H9 (cell line): ENCODE data around the gene DRICH1. TPM values are rescaled to one million over a fixed set of nuclear protein-coding genes. Genes with fewer than 3 reads are reported as not detected.

Experiments used
- DNase-seq: peaks from one replicate; pipeline ENCODE4 v3.0.0-alpha.2; 2017
- H2AFZ ChIP-seq: one replicate; pipeline ENCODE4 v1.6.1; 2013; ENCODE audit warnings: mild to moderate bottlenecking, low read length, control low read depth, moderate library complexity
- H2AK5ac ChIP-seq: 2 replicates; pipeline ENCODE4 v1.6.1; 2013; ENCODE audit warnings: low read length, control low read depth, mixed read lengths; ENCODE audit not compliant: insufficient read length
- H2BK120ac ChIP-seq: one replicate; pipeline ENCODE4 v1.6.1; 2013; ENCODE audit warnings: low read depth, mild to moderate bottlenecking, low read length, control low read depth, inconsistent platforms; ENCODE audit not compliant: poor library complexity, severe bottlenecking
- H2BK12ac ChIP-seq: 2 replicates; pipeline ENCODE4 v1.6.1; 2013; ENCODE audit warnings: low read length, control low read depth, mixed read lengths, low read depth; ENCODE audit not compliant: insufficient read length
- H2BK15ac ChIP-seq: 2 replicates; pipeline ENCODE4 v1.6.1; 2013; ENCODE audit warnings: low read depth, low read length, control low read depth
- H2BK20ac ChIP-seq: one replicate; pipeline ENCODE4 v1.6.1; 2013; ENCODE audit warnings: low read depth, mild to moderate bottlenecking, low read length, control low read depth, inconsistent platforms; ENCODE audit not compliant: poor library complexity, severe bottlenecking
- H2BK5ac ChIP-seq: 2 replicates; pipeline ENCODE4 v1.6.1; 2013; ENCODE audit warnings: low read length, control low read depth, mixed read lengths; ENCODE audit not compliant: insufficient read length
- H3K14ac ChIP-seq: 2 replicates; pipeline ENCODE4 v1.6.1; 2013; ENCODE audit warnings: low read length, control low read depth; ENCODE audit not compliant: insufficient read depth
- H3K18ac ChIP-seq: 2 replicates; pipeline ENCODE4 v1.6.1; 2013; ENCODE audit warnings: low read depth, mild to moderate bottlenecking, mixed read lengths, low read length, control low read depth; ENCODE audit not compliant: insufficient read length
- H3K23ac ChIP-seq: 2 replicates; pipeline ENCODE4 v1.6.1; 2013; ENCODE audit warnings: low read length, control low read depth, mixed read lengths, low read depth; ENCODE audit not compliant: insufficient read length
- H3K23me2 ChIP-seq: 2 replicates; pipeline ENCODE4 v1.6.1; 2013; ENCODE audit warnings: low read depth, mild to moderate bottlenecking, mixed read lengths, low read length, control low read depth; ENCODE audit not compliant: insufficient read length, poor library complexity, severe bottlenecking
- H3K27ac ChIP-seq: 2 replicates; pipeline ENCODE4 v1.5.1; 2013; ENCODE audit warnings: low read length, control low read depth, mixed read lengths, low read depth; ENCODE audit not compliant: insufficient read length
- H3K27me3 ChIP-seq: 2 replicates; pipeline ENCODE4 v1.6.1; 2013; ENCODE audit warnings: low read length, control low read depth, inconsistent platforms; ENCODE audit not compliant: insufficient read depth
- H3K4ac ChIP-seq: 2 replicates; pipeline ENCODE4 v1.6.1; 2013; ENCODE audit warnings: low read depth, mild to moderate bottlenecking, control low read depth, inconsistent platforms, low read length, moderate library complexity
- H3K4me1 ChIP-seq: 2 replicates; pipeline ENCODE4 v1.6.1; 2013; ENCODE audit warnings: low read length, control low read depth, inconsistent platforms; ENCODE audit not compliant: insufficient read depth
- H3K4me2 ChIP-seq: 2 replicates; pipeline ENCODE4 v1.6.1; 2013; ENCODE audit warnings: low read length, control low read depth, mixed read lengths; ENCODE audit not compliant: insufficient read length, insufficient read depth
- H3K56ac ChIP-seq: 2 replicates; pipeline ENCODE4 v1.6.1; 2013; ENCODE audit warnings: low read depth, mild to moderate bottlenecking, mixed read lengths, low read length, control low read depth; ENCODE audit not compliant: insufficient read length
- H3K79me1 ChIP-seq: 2 replicates; pipeline ENCODE4 v1.6.1; 2013; ENCODE audit warnings: low read depth, mild to moderate bottlenecking, moderate library complexity, low read length, control low read depth, inconsistent platforms; ENCODE audit not compliant: insufficient read depth, poor library complexity, severe bottlenecking
- H3K79me2 ChIP-seq: 2 replicates; pipeline ENCODE4 v1.6.1; 2013; ENCODE audit warnings: low read length, control low read depth, inconsistent platforms; ENCODE audit not compliant: insufficient read depth
- H3K9ac ChIP-seq: 2 replicates; pipeline ENCODE4 v1.6.1; 2013; ENCODE audit warnings: low read length, control low read depth, mixed read lengths; ENCODE audit not compliant: insufficient read length; ENCODE audit errors: extremely low read depth
- H3K9me3 ChIP-seq: one replicate; pipeline ENCODE4 v1.6.1; 2013; ENCODE audit warnings: low read depth, low read length, inconsistent platforms; ENCODE audit not compliant: control insufficient read depth
- H3T11ph ChIP-seq: one replicate; pipeline ENCODE4 v1.6.1; 2013; ENCODE audit warnings: mild to moderate bottlenecking, low read length, control low read depth, inconsistent platforms
- H4K20me1 ChIP-seq: one replicate; pipeline ENCODE4 v1.6.1; 2013; ENCODE audit not compliant: control insufficient read depth, insufficient read length, insufficient read depth
- H4K5ac ChIP-seq: 2 replicates; pipeline ENCODE4 v1.6.1; 2013; ENCODE audit warnings: low read depth, mild to moderate bottlenecking, mixed read lengths, low read length, control low read depth; ENCODE audit not compliant: insufficient read length
- H4K8ac ChIP-seq: replicated peaks from 2 replicates; pipeline ENCODE4 v1.6.1; 2013; ENCODE audit warnings: low read length, control low read depth, mixed read lengths, low read depth; ENCODE audit not compliant: insufficient read length
- H4K91ac ChIP-seq: 2 replicates; pipeline ENCODE4 v1.6.1; 2013; ENCODE audit warnings: low read depth, mild to moderate bottlenecking, moderate library complexity, mixed read lengths, low read length, control low read depth; ENCODE audit not compliant: insufficient read length
- H3K27ac Mint-ChIP-seq, 3 experiments: 2 replicates in 2 of 3; 3 replicates in 1 of 3; pipeline ENCODE4 v1.8.0; 2020 to 2021; ENCODE audit warnings: mixed read lengths in 3 of 3, mild to moderate bottlenecking in 1 of 3, moderate library complexity in 1 of 3
- H3K27me3 Mint-ChIP-seq: 2 replicates; pipeline ENCODE4 v1.8.0; 2021; ENCODE audit warnings: low read depth, mild to moderate bottlenecking, moderate library complexity, mixed read lengths
- H3K36me3 Mint-ChIP-seq, 3 experiments: 2 replicates in 2 of 3; 3 replicates in 1 of 3; pipeline ENCODE4 v1.8.0; 2020 to 2021; ENCODE audit warnings: low read depth in 3 of 3, mixed read lengths in 3 of 3; ENCODE audit not compliant: insufficient read depth in 1 of 3
- H3K4me1 Mint-ChIP-seq, 2 experiments: 2 replicates each; pipeline ENCODE4 v1.8.0; 2020; ENCODE audit warnings: mixed read lengths in 2 of 2
- H3K4me3 Mint-ChIP-seq, 2 experiments: 2 replicates in 1 of 2; 3 replicates in 1 of 2; pipeline ENCODE4 v1.8.0; 2020 to 2021; ENCODE audit warnings: mild to moderate bottlenecking in 2 of 2, mixed read lengths in 2 of 2, moderate library complexity in 1 of 2
- H3K9me3 Mint-ChIP-seq, 2 experiments: 2 replicates in 1 of 2; 3 replicates in 1 of 2; pipeline ENCODE4 v1.8.0; 2020; ENCODE audit warnings: mild to moderate bottlenecking in 2 of 2, mixed read lengths in 2 of 2, moderate library complexity in 1 of 2
- CTCF ChIP-seq: fragments of 200-600 bp; sonication (generic); conservative IDR thresholded peaks from 3 replicates; pipeline ENCODE4 v1.8.0; 2021; ENCODE audit warnings: antibody characterized with exemption, mild to moderate bottlenecking
- WGBS: extraction: QIAGEN DNeasy Blood & Tissue Kit; methylation state at CpG from one replicate; pipeline ENCODE4 v1.1.7; 2013; ENCODE audit warnings: missing lambda C conversion rate, low lambda C conversion rate, mixed read lengths; ENCODE audit not compliant: insufficient read length; ENCODE audit errors: extremely low coverage; 5-methylcytosine and 5-hydroxymethylcytosine counted together
- total RNA-seq: library from RNA; stranded (reverse); gene quantifications from 2 replicates; pipeline ENCODE4 v1.2.1, GENCODE V29; 2021

The DRICH1 gene
- total RNA-seq, 1 experiment from 2014 or later = not detected

- Histone ChIP-seq H3K79me2 (no peaks in the 10 kb centered on the region), H3K4ac (no peak overlapping the region), H3K9ac (no peak overlapping the region), H3K23me2 (no peaks in the 10 kb centered on the region), H3T11ph (no peak overlapping the region), H2BK120ac (no peak overlapping the region), H3K18ac (no peak overlapping the region), H2AK5ac (no peak overlapping the region), H3K14ac (no peak overlapping the region), H4K8ac (no peak overlapping the region), H3K4me2 (no peak overlapping the region), H2BK5ac (no peak overlapping the region), H4K20me1 (no peaks in the 10 kb centered on the region), H2BK20ac (no peak overlapping the region), H3K27me3 (no peaks in the 10 kb centered on the region), H2AFZ (no peak overlapping the region), H2BK15ac (no peak overlapping the region), H3K23ac (no peak overlapping the region), H3K9me3 (no peaks in the 10 kb centered on the region), H3K56ac (no peak overlapping the region), H4K5ac (no peak overlapping the region), H4K91ac (no peak overlapping the region), H3K4me1 (no peaks in the 10 kb centered on the region), H3K79me1 (no peaks in the 10 kb centered on the region), H2BK12ac (no peak overlapping the region), H3K27ac (no peak overlapping the region)
- H3K4me1 Mint-ChIP-seq = no peaks in the 10 kb centered on the region
- no peak for TF ChIP-seq CTCF
- no peak for DNase-seq
- H3K36me3 Mint-ChIP-seq = no peaks in the 10 kb centered on the region
- no peaks in the 10 kb centered on the region for H3K9me3 Mint-ChIP-seq
- H3K27ac Mint-ChIP-seq = no peak overlapping the region
- no peak overlapping the region for H3K4me3 Mint-ChIP-seq
- H3K27me3 Mint-ChIP-seq = peaks cover 48% of the 10 kb centered on the region
- WGBS = no CpG with 5 or more reads among the region's 11 CpGs
These were observed 51.4 kb downstream of the DRICH1 start for GRCh38 chr22:23580576-23581259.
